ENCODE data around the gene SCT.

SCT gene

GRCh38 chr11:581752-582151 lies 45.2 kb downstream of the SCT start:
- no peak for DNase-seq

- no peak for DNase-seq
Measured at GRCh38 chr11:581342-581741, 45.6 kb downstream of the SCT start.

- DNase-seq: no peak
Measured at GRCh38 chr11:579830-580601, 47.0 kb downstream of the SCT start.

GRCh38 chr11:578276-579035 lies 48.5 kb downstream of the SCT start:
- DNase-seq: no peak

GRCh38 chr11:577611-577894 lies 49.4 kb downstream of the SCT start:
- no peak for DNase-seq

GRCh38 chr11:576811-577610 lies 50.0 kb downstream of the SCT start:
- DNase-seq: no peak

Measured in stimulated activated CD4-positive, alpha-beta T cell treated with anti-CD3 and anti-CD28 coated beads, Interleukin-4, amount 100 ng/mL, for 24 hours (primary cell).